SU-DHL-6 (cell line): Measurements from ENCODE around the gene ADAM12.

ENCODE experiments used
- EZH2phosphoT487 ChIP-seq: fragments of 200-600 bp; sonication (generic), shearing (Covaris generic); conservative IDR thresholded peaks from 2 replicates; pipeline ENCODE4 v1.6.1; 2018; ENCODE audit warnings: mild to moderate bottlenecking, antibody characterized with exemption, low read length, moderate library complexity, mixed read lengths
- TF ChIP-seq, protein P1 (sequence below): fragments of 200-600 bp; sonication (generic); IDR thresholded peaks from one replicate; pipeline ENCODE4 v1.5.1; 2017; ENCODE audit warnings: antibody characterized with exemption, mild to moderate bottlenecking, low read length, moderate library complexity; ENCODE audit not compliant: insufficient read depth, poor library complexity, severe bottlenecking

DNA sequence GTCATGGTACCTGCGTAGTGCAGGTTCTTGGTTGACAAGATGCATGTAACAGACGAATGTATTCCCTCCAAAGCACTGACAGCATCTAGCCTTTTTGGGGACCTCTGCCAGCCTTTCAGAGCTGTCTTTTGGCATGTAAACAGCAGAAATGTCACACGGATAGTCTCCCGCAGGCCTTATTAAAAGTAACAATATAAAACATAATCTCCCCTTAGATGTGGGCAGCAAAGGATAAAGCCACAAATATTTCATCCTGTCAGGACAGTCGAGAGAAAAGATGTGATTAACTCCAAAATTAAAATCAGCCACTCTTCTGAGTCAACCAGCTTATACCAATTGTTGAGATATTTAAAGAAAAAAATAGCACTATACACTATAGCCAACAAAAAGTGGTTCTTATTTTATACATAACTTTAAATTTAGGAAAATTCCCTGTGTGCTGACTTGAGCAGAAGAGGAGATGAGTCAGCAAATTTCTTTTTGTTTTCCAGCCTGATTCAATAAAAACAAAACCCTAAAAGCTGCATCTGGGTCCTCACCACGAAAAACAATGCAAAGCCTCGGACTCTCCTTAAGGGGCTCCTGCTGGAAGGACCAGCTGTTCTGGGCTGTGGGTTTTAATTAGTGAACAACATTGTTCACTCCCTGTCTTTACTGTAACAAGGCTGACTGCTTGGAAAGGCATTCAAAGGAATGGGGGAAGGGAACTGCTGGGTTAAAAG is 240.2 kb downstream of the ADAM12 start:
- TF ChIP-seq, protein P1, sequence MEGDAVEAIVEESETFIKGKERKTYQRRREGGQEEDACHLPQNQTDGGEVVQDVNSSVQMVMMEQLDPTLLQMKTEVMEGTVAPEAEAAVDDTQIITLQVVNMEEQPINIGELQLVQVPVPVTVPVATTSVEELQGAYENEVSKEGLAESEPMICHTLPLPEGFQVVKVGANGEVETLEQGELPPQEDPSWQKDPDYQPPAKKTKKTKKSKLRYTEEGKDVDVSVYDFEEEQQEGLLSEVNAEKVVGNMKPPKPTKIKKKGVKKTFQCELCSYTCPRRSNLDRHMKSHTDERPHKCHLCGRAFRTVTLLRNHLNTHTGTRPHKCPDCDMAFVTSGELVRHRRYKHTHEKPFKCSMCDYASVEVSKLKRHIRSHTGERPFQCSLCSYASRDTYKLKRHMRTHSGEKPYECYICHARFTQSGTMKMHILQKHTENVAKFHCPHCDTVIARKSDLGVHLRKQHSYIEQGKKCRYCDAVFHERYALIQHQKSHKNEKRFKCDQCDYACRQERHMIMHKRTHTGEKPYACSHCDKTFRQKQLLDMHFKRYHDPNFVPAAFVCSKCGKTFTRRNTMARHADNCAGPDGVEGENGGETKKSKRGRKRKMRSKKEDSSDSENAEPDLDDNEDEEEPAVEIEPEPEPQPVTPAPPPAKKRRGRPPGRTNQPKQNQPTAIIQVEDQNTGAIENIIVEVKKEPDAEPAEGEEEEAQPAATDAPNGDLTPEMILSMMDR: no peak
- TF ChIP-seq EZH2phosphoT487: no peak
